IMR-90 (cell line): ENCODE measurements around the gene PPP6R1. TPM values are rescaled to one million over a fixed set of nuclear protein-coding genes. Genes with fewer than 3 reads are reported as not detected.

Experiments
- ATAC-seq: fragments of 200-7000 bp; cut with Tn5 transposase; 2 replicates; pipeline ENCODE4 v1.9.1; 2020; ENCODE audit warnings: low read depth, mild to moderate bottlenecking, moderate library complexity
- BruUV-seq: library from RNA; stranded (reverse); fragments of 400-500 nt; replicated peaks from 2 replicates; lab custom pipeline; 2021; lab: Mats Ljungman, UMichigan
- CTCF ChIA-PET: fragments of 300-600 bp; formaldehyde crosslinking; extraction: SDS; loops from one replicate; lab custom pipeline; 2021; ENCODE audit warnings: antibody characterized with exemption; lab: Yijun Ruan, JAX
- POLR2A ChIA-PET: fragments of 300-600 bp; sonication (Branson Sonifier 250); formaldehyde crosslinking; loops from one replicate; lab custom pipeline; 2022; ENCODE audit warnings: antibody characterized with exemption; ENCODE audit not compliant: unreplicated experiment; lab: Charles Lee
- DNase-seq: peaks from one replicate; pipeline ENCODE4 v3.0.0; 2013
- H2AFZ ChIP-seq: replicated peaks from 2 replicates; pipeline ENCODE3; 2013; ENCODE audit warnings: low read length, mild to moderate bottlenecking; ENCODE audit not compliant: poor library complexity
- H2AK5ac ChIP-seq: 2 replicates; pipeline ENCODE4 v1.6.1; 2013; ENCODE audit warnings: low read depth, low read length, inconsistent platforms
- H2AK9ac ChIP-seq: replicated peaks from 2 replicates; pipeline ENCODE3; 2013; ENCODE audit warnings: mild to moderate bottlenecking, low read depth, low read length, moderate library complexity; ENCODE audit not compliant: poor library complexity
- H2BK120ac ChIP-seq: 2 replicates; pipeline ENCODE4 v1.6.1; 2013; ENCODE audit warnings: low read depth, low read length, inconsistent platforms
- H2BK15ac ChIP-seq: 3 replicates; pipeline ENCODE4 v1.6.1; 2013; ENCODE audit warnings: low read depth, low read length, inconsistent platforms
- H2BK20ac ChIP-seq: 2 replicates; pipeline ENCODE4 v1.6.1; 2013; ENCODE audit warnings: low read depth, mild to moderate bottlenecking, inconsistent platforms, low read length, moderate library complexity
- H2BK5ac ChIP-seq: 2 replicates; pipeline ENCODE4 v1.6.1; 2013; ENCODE audit warnings: mild to moderate bottlenecking, low read depth, low read length, inconsistent platforms; ENCODE audit not compliant: poor library complexity, severe bottlenecking
- H3K14ac ChIP-seq: replicated peaks from 2 replicates; pipeline ENCODE4 v1.6.1; 2013; ENCODE audit warnings: low read depth, low read length, inconsistent platforms
- H3K18ac ChIP-seq: 2 replicates; pipeline ENCODE4 v1.6.1; 2013; ENCODE audit warnings: low read depth, low read length, control low read depth
- H3K23ac ChIP-seq: 2 replicates; pipeline ENCODE4 v1.6.1; 2013; ENCODE audit warnings: low read depth, low read length, inconsistent platforms
- H3K27ac ChIP-seq: 2 replicates; pipeline ENCODE4 v1.5.1; 2013; ENCODE audit warnings: mild to moderate bottlenecking, control low read depth, low read length; ENCODE audit not compliant: insufficient read depth
- H3K27me3 ChIP-seq: 2 replicates; pipeline ENCODE4 v1.6.1; 2013; ENCODE audit warnings: low read length; ENCODE audit not compliant: control insufficient read depth, insufficient read depth
- H3K36me3 ChIP-seq: 2 replicates; pipeline ENCODE4 v1.6.1; 2013; ENCODE audit warnings: low read length, mixed read lengths; ENCODE audit not compliant: control insufficient read depth, insufficient read depth
- H3K4ac ChIP-seq: 2 replicates; pipeline ENCODE4 v1.6.1; 2013; ENCODE audit warnings: low read depth, low read length, inconsistent platforms
- H3K4me1 ChIP-seq: 2 replicates; pipeline ENCODE4 v1.6.1; 2013; ENCODE audit warnings: low read length, mixed read lengths; ENCODE audit not compliant: control insufficient read depth, insufficient read depth
- H3K4me2 ChIP-seq: 2 replicates; pipeline ENCODE4 v1.6.1; 2013; ENCODE audit warnings: low read depth, mild to moderate bottlenecking, control low read depth, low read length, moderate library complexity
- H3K4me3 ChIP-seq: 2 replicates; pipeline ENCODE4 v1.5.1; 2013; ENCODE audit warnings: low read depth, mild to moderate bottlenecking, control low read depth, low read length, moderate library complexity; ENCODE audit not compliant: insufficient read depth
- H3K56ac ChIP-seq: 2 replicates; pipeline ENCODE4 v1.6.1; 2013; ENCODE audit warnings: low read length, inconsistent platforms; ENCODE audit not compliant: insufficient read depth; ENCODE audit errors: extremely low read depth
- H3K79me1 ChIP-seq, 2 experiments: 2 replicates each; pipeline ENCODE4 v1.6.1; 2013; ENCODE audit warnings: low read length in 2 of 2, inconsistent platforms in 1 of 2, low read depth in 1 of 2
- H3K9ac ChIP-seq: 2 replicates; pipeline ENCODE4 v1.6.1; 2013; ENCODE audit warnings: low read depth, low read length, control low read depth
- H3K9me1 ChIP-seq: 2 replicates; pipeline ENCODE4 v1.6.1; 2013; ENCODE audit warnings: low read length, inconsistent platforms; ENCODE audit not compliant: insufficient read depth
- H3K9me3 ChIP-seq: 2 replicates; pipeline ENCODE4 v1.6.1; 2013; ENCODE audit warnings: low read length; ENCODE audit not compliant: control insufficient read depth, insufficient read depth
- H4K20me1 ChIP-seq: 2 replicates; pipeline ENCODE4 v1.6.1; 2013; ENCODE audit warnings: low read length, inconsistent platforms; ENCODE audit not compliant: insufficient read depth
- H4K5ac ChIP-seq: 2 replicates; pipeline ENCODE4 v1.6.1; 2013; ENCODE audit warnings: mild to moderate bottlenecking, low read depth, low read length, control low read depth
- H4K8ac ChIP-seq, 2 experiments: 2 replicates each; pipeline ENCODE4 v1.6.1; 2013; ENCODE audit warnings: low read depth in 2 of 2, low read length in 2 of 2, control low read depth in 1 of 2, inconsistent platforms in 1 of 2
- H4K91ac ChIP-seq: 2 replicates; pipeline ENCODE4 v1.6.1; 2013; ENCODE audit warnings: low read depth, low read length, inconsistent platforms; ENCODE audit not compliant: insufficient read depth
- BHLHE40 ChIP-seq: fragments of 150-350 bp; IDR thresholded peaks from 2 replicates; pipeline ENCODE4 v1.6.1; 2016; ENCODE audit warnings: mild to moderate bottlenecking, low read depth, low read length
- CEBPB ChIP-seq: IDR thresholded peaks from 2 replicates; pipeline ENCODE4 v1.6.1; 2012; ENCODE audit warnings: low read depth, low read length, improper control_type of control experiment
- CHD1 ChIP-seq: IDR thresholded peaks from 2 replicates; pipeline ENCODE4 v1.6.1; 2012; ENCODE audit warnings: low read depth, low read length, improper control_type of control experiment
- CTCF ChIP-seq: conservative IDR thresholded peaks from 2 replicates; pipeline ENCODE4 v1.5.1; 2012; ENCODE audit warnings: mild to moderate bottlenecking, low read depth, low read length, improper control_type of control experiment
- FOS ChIP-seq: fragments of 150-350 bp; IDR thresholded peaks from 2 replicates; pipeline ENCODE4 v1.6.1; 2016; ENCODE audit warnings: low read depth, low read length
- MAFK ChIP-seq: IDR thresholded peaks from 2 replicates; pipeline ENCODE4 v1.6.1; 2012; ENCODE audit warnings: low read depth, low read length, improper control_type of control experiment
- MAZ ChIP-seq: IDR thresholded peaks from 2 replicates; pipeline ENCODE4 v1.6.1; 2012; ENCODE audit warnings: low read depth, mild to moderate bottlenecking, low read length, improper control_type of control experiment, moderate library complexity, borderline replicate concordance
- MXI1 ChIP-seq: IDR thresholded peaks from 2 replicates; pipeline ENCODE4 v1.6.1; 2012; ENCODE audit warnings: low read depth, mild to moderate bottlenecking, low read length, moderate library complexity, borderline replicate concordance
- NFE2L2 ChIP-seq: fragments of 150-350 bp; IDR thresholded peaks from 2 replicates; pipeline ENCODE4 v1.6.1; 2016; ENCODE audit warnings: low read depth, mild to moderate bottlenecking, low read length
- POLR2A ChIP-seq: IDR thresholded peaks from 2 replicates; pipeline ENCODE4 v1.6.1; 2012; ENCODE audit warnings: mild to moderate bottlenecking, low read depth, low read length
- RAD21 ChIP-seq: IDR thresholded peaks from 2 replicates; pipeline ENCODE4 v1.6.1; 2012; ENCODE audit warnings: low read length, improper control_type of control experiment
- RCOR1 ChIP-seq: IDR thresholded peaks from 2 replicates; pipeline ENCODE4 v1.6.1; 2012; ENCODE audit warnings: mild to moderate bottlenecking, low read length, improper control_type of control experiment; ENCODE audit not compliant: insufficient replicate concordance
- RFX5 ChIP-seq: IDR thresholded peaks from 2 replicates; pipeline ENCODE4 v1.8.0; 2012; ENCODE audit warnings: low read depth, mild to moderate bottlenecking, low read length, moderate library complexity
- SMC3 ChIP-seq: fragments of 150-350 bp; IDR thresholded peaks from 2 replicates; pipeline ENCODE4 v1.6.1; 2016; ENCODE audit warnings: low read depth, mild to moderate bottlenecking, antibody characterized with exemption, low read length, moderate library complexity
- WGBS, 2 experiments: methylation state at CpG; one replicate each; pipeline versions ENCODE4 v1.1.5 to v1.1.7; 2013; ENCODE audit warnings: missing lambda C conversion rate in 2 of 2; ENCODE audit not compliant: insufficient read length in 1 of 2; ENCODE audit errors: extremely low coverage in 2 of 2; 5-methylcytosine and 5-hydroxymethylcytosine counted together
- dilution Hi-C: fragments of 300-500 bp; cut with HindIII; formaldehyde crosslinking; loops from one replicate; pipeline ENCODE4 v1.14.3; 2018; ENCODE audit warnings: low sequenced_read_pairs; ENCODE audit not compliant: unreplicated experiment
- in situ Hi-C: fragments of 300-500 bp; cut with MboI; formaldehyde crosslinking; loops from 3 replicates; pipeline ENCODE4 v1.14.3; 2019; ENCODE audit warnings: low sequenced_read_pairs, inconsistent platforms, mixed read lengths
- intact Hi-C: fragments of 100-400 bp; cut with micrococcal nuclease; formaldehyde crosslinking; loops from 2 replicates; pipeline ENCODE4 v1.10.0; 2022
- polyA plus RNA-seq, 3 experiments: library from polyadenylated mRNA; depleted of rRNA; stranded (reverse); fragments of >200 nt; gene quantifications; 2 replicates each; pipeline ENCODE4 v1.2.3, GENCODE V29; 2012; ENCODE audit warnings: low replicate concordance in 1 of 3
- total RNA-seq: library from RNA; depleted of rRNA; stranded (reverse); fragments of >200 nt; gene quantifications from 2 replicates; pipeline ENCODE4 v1.2.3, GENCODE V29; 2012
- TF ChIP-seq, protein P1 (sequence below): fragments of 150-350 bp; IDR thresholded peaks from 2 replicates; pipeline ENCODE4 v1.6.1; 2016; ENCODE audit warnings: low read depth, mild to moderate bottlenecking, low read length, moderate library complexity, borderline replicate concordance
- TF ChIP-seq, protein P2 (sequence below): fragments of 150-350 bp; IDR thresholded peaks from 2 replicates; pipeline ENCODE4 v1.6.1; 2017; ENCODE audit warnings: mild to moderate bottlenecking, antibody characterized with exemption, low read length, low read depth

PPP6R1 gene
- total and polyA plus RNA-seq, 2 of the 4 experiments (the other 2 are of a cell fraction): 19.9 to 50.2 TPM

GRCh38 chr19:55277494-55277893 is 18.7 kb upstream of the PPP6R1 start:
- dilution Hi-C loops: no loop called here

More at GRCh38 chr19:55277494-55277893, 18.7 kb upstream of the PPP6R1 start:
- TF ChIP-seq RCOR1 (no peak), CHD1 (no peak), RAD21 (no peak), MAFK (no peak), RFX5 (no peak), BHLHE40 (no peak), FOS (no peak), MAZ (no peak), CEBPB (no peak), MXI1 (no peak), NFE2L2 (no peak), POLR2A (no peak), SMC3 (no peak), CTCF (no peak)
- TF ChIP-seq, protein P1, sequence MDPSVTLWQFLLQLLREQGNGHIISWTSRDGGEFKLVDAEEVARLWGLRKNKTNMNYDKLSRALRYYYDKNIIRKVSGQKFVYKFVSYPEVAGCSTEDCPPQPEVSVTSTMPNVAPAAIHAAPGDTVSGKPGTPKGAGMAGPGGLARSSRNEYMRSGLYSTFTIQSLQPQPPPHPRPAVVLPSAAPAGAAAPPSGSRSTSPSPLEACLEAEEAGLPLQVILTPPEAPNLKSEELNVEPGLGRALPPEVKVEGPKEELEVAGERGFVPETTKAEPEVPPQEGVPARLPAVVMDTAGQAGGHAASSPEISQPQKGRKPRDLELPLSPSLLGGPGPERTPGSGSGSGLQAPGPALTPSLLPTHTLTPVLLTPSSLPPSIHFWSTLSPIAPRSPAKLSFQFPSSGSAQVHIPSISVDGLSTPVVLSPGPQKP: no peak
- TF ChIP-seq, protein P2, sequence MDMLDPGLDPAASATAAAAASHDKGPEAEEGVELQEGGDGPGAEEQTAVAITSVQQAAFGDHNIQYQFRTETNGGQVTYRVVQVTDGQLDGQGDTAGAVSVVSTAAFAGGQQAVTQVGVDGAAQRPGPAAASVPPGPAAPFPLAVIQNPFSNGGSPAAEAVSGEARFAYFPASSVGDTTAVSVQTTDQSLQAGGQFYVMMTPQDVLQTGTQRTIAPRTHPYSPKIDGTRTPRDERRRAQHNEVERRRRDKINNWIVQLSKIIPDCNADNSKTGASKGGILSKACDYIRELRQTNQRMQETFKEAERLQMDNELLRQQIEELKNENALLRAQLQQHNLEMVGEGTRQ: no peak
- Histone ChIP-seq H3K9me1 (peaks cover 10% of the 10 kb centered on the region), H4K5ac (no peak overlapping the region), H3K4me2 (no peak overlapping the region), H4K91ac (no peak overlapping the region), H3K4me3 (no peak overlapping the region), H4K20me1 (no peaks in the 10 kb centered on the region; the same call in 1 of the 2 replicates), H3K79me1 (peaks cover 0 to 17% of the 10 kb centered on the region in 2 experiments; a peak in 2 of 4 replicates), H3K4me1 (peaks cover 13% of the 10 kb centered on the region; the same call in 1 of the 2 replicates), H3K27me3 (no peaks in the 10 kb centered on the region), H3K27ac (no peak overlapping the region), H3K23ac (no peak overlapping the region), H2BK15ac (no peak overlapping the region), H3K56ac (no peak overlapping the region), H3K9me3 (no peaks in the 10 kb centered on the region), H3K14ac (no peak overlapping the region), H3K18ac (no peak overlapping the region), H3K4ac (no peak overlapping the region), H2BK120ac (no peak overlapping the region), H2AK9ac (no peak overlapping the region), H4K8ac (no peak overlapping the region), H2AK5ac (no peak overlapping the region), H2BK20ac (no peak overlapping the region), H3K9ac (no peak overlapping the region), H3K36me3 (peaks cover 25% of the 10 kb centered on the region), H2BK5ac (no peak overlapping the region), H2AFZ (no peak overlapping the region)
- in situ Hi-C loops: loop anchor here (25.0 kb wide), 1 partner anchor 360 kb away; the partner anchor contains the start of genes CCDC106, ZNF580 and ZNF581
- POLR2A ChIA-PET: no interaction called here
- BruUV-seq: no TSS peak
- CTCF ChIA-PET: no interaction called here
- WGBS, 2 experiments: 87% methylated on average over 9 of the region's 17 CpGs; no CpG with 5 or more reads in 1 of the 2 experiments
- DNase-seq: no peak
- intact Hi-C loops: no loop called here
- ATAC-seq: no peak
